Neutrophil (primary cell): ENCODE results near the gene THAP4.
"Not testable (repeated sequence)": the region's sequence is repeated elsewhere in the genome, so short reads cannot be mapped to it uniquely, and the experiment has no call there.

ENCODE experiments used
- H3K27ac ChIP-seq: fragments of 200-600 bp; sonication (generic); 2 replicates; pipeline ENCODE4 v1.5.1; 2016; ENCODE audit warnings: mild to moderate bottlenecking, moderate library complexity
- H3K27me3 ChIP-seq: fragments of 200-600 bp; sonication (generic); 2 replicates; pipeline ENCODE4 v1.6.0; 2016; ENCODE audit warnings: mild to moderate bottlenecking
- H3K36me3 ChIP-seq: fragments of 200-600 bp; sonication (generic); 2 replicates; pipeline ENCODE4 v1.5.1; 2017
- H3K4me1 ChIP-seq, 2 experiments: fragments of 200-600 bp in 1 of 2; sonication (generic) in 1 of 2; 1 replicate in 1 of 2; 2 replicates in 1 of 2; pipeline versions ENCODE4 v1.5.1 to v1.6.1; 2013 to 2016; ENCODE audit warnings: low read depth in 1 of 2, low read length in 1 of 2, mild to moderate bottlenecking in 1 of 2, moderate library complexity in 1 of 2; ENCODE audit not compliant: control insufficient read depth in 1 of 2, insufficient read depth in 1 of 2
- H3K4me3 ChIP-seq, 2 experiments: fragments of 200-600 bp in 1 of 2; sonication (generic) in 1 of 2; 1 replicate in 1 of 2; 2 replicates in 1 of 2; pipeline ENCODE4 v1.5.1; 2013 to 2016; ENCODE audit warnings: low read depth in 1 of 2, low read length in 1 of 2, mild to moderate bottlenecking in 1 of 2, moderate library complexity in 1 of 2
- H3K9me3 ChIP-seq: fragments of 200-600 bp; sonication (generic); 2 replicates; pipeline ENCODE4 v1.5.1; 2016
- CTCF ChIP-seq: fragments of 200-600 bp; sonication (generic); IDR thresholded peaks from 2 replicates; pipeline ENCODE4 v1.5.1; 2016; ENCODE audit warnings: antibody characterized with exemption

The THAP4 gene

GRCh38 chr2:241576293-241576654, 60.7 kb downstream of the THAP4 start:
- H3K27ac ChIP-seq = no peak overlapping the region
- H3K36me3 ChIP-seq = no peaks in the 10 kb centered on the region
- H3K4me1 ChIP-seq = no peaks in the 10 kb centered on the region
- no peaks in the 10 kb centered on the region for H3K27me3 ChIP-seq
- H3K9me3 ChIP-seq = peaks cover 5% of the 10 kb centered on the region
- H3K4me3 ChIP-seq = no peak overlapping the region
- no peak for TF ChIP-seq CTCF

GRCh38 chr2:241575624-241576292, 61.2 kb downstream of the THAP4 start:
- no peak overlapping the region for H3K4me3 ChIP-seq
- no peak overlapping the region for H3K27ac ChIP-seq
- no peaks in the 10 kb centered on the region for H3K36me3 ChIP-seq
- TF ChIP-seq CTCF = no peak
- H3K9me3 ChIP-seq = peaks cover under 1% of the 10 kb centered on the region
- no peaks in the 10 kb centered on the region for H3K4me1 ChIP-seq
- H3K27me3 ChIP-seq = no peaks in the 10 kb centered on the region

GRCh38 chr2:241574911-241575623, 61.9 kb downstream of the THAP4 start:
- TF ChIP-seq CTCF = no peak

GRCh38 chr2:241573741-241574140, 63.2 kb downstream of the THAP4 start:
- Histone ChIP-seq H3K9me3 (no peaks in the 10 kb centered on the region), H3K36me3 (no peaks in the 10 kb centered on the region), H3K4me3 (no peak overlapping the region), H3K4me1 (no peaks in the 10 kb centered on the region), H3K27ac (no peak overlapping the region), H3K27me3 (no peaks in the 10 kb centered on the region)
- no peak for TF ChIP-seq CTCF

More at GRCh38 chr2:241574911-241575623, 61.9 kb downstream of the THAP4 start:
- no peaks in the 10 kb centered on the region for H3K4me1 ChIP-seq
- H3K36me3 ChIP-seq = no peaks in the 10 kb centered on the region
- no peaks in the 10 kb centered on the region for H3K9me3 ChIP-seq
- no peak overlapping the region for H3K27ac ChIP-seq
- H3K27me3 ChIP-seq = no peaks in the 10 kb centered on the region
- H3K4me3 ChIP-seq = no peak overlapping the region

GRCh38 chr2:241572915-241573651, 63.9 kb downstream of the THAP4 start:
- not testable (repeated sequence) for H3K4me1 ChIP-seq, H3K36me3 ChIP-seq, H3K4me3 ChIP-seq, H3K9me3 ChIP-seq, H3K27me3 ChIP-seq, H3K27ac ChIP-seq
